Rectal smooth muscle tissue (tissue), 1 donor: Measurements from ENCODE around the gene BEGAIN.

Source experiments
- H3K27ac ChIP-seq: one replicate; pipeline ENCODE4 v1.7.0; 2013; ENCODE audit warnings: low read depth, low read length, inconsistent platforms
- H3K27me3 ChIP-seq: one replicate; pipeline ENCODE4 v1.7.0; 2013; ENCODE audit warnings: low read length; ENCODE audit not compliant: control insufficient read depth, insufficient read depth
- H3K36me3 ChIP-seq: one replicate; pipeline ENCODE4 v1.7.0; 2013; ENCODE audit warnings: low read length; ENCODE audit not compliant: control insufficient read depth, insufficient read depth
- H3K4me1 ChIP-seq: one replicate; pipeline ENCODE4 v1.7.0; 2013; ENCODE audit warnings: low read length; ENCODE audit not compliant: control insufficient read depth, insufficient read depth
- H3K4me3 ChIP-seq: one replicate; pipeline ENCODE4 v1.7.0; 2013; ENCODE audit warnings: low read length
- H3K9ac ChIP-seq: one replicate; pipeline ENCODE4 v1.7.0; 2013; ENCODE audit warnings: low read length

BEGAIN gene

GRCh38 chr14:100565650-100566049, 21.6 kb downstream of the BEGAIN start:
- Histone ChIP-seq H3K27me3 (peaks cover 14% of the 10 kb centered on the region), H3K27ac (no peak overlapping the region), H3K9ac (no peak overlapping the region), H3K36me3 (no peaks in the 10 kb centered on the region), H3K4me3 (no peak overlapping the region), H3K4me1 (no peaks in the 10 kb centered on the region)

GRCh38 chr14:100564512-100564911, 22.7 kb downstream of the BEGAIN start:
- no peaks in the 10 kb centered on the region for H3K36me3 ChIP-seq
- H3K27me3 ChIP-seq = peaks cover 10% of the 10 kb centered on the region
- no peak overlapping the region for H3K27ac ChIP-seq
- no peak overlapping the region for H3K9ac ChIP-seq
- no peaks in the 10 kb centered on the region for H3K4me1 ChIP-seq
- H3K4me3 ChIP-seq = no peak overlapping the region

GRCh38 chr14:100562751-100563150, 24.5 kb downstream of the BEGAIN start:
- Histone ChIP-seq H3K27me3 (peaks cover 7% of the 10 kb centered on the region), H3K27ac (no peak overlapping the region), H3K9ac (no peak overlapping the region), H3K4me3 (no peak overlapping the region), H3K4me1 (no peaks in the 10 kb centered on the region), H3K36me3 (no peaks in the 10 kb centered on the region)

GRCh38 chr14:100561005-100561404, 26.2 kb downstream of the BEGAIN start:
- H3K27me3 ChIP-seq = peaks cover 3% of the 10 kb centered on the region
- H3K4me1 ChIP-seq = no peaks in the 10 kb centered on the region
- no peak overlapping the region for H3K4me3 ChIP-seq
- no peak overlapping the region for H3K27ac ChIP-seq
- no peak overlapping the region for H3K9ac ChIP-seq
- no peaks in the 10 kb centered on the region for H3K36me3 ChIP-seq

GRCh38 chr14:100560471-100560870, 26.7 kb downstream of the BEGAIN start:
- H3K27ac ChIP-seq = no peak overlapping the region
- no peaks in the 10 kb centered on the region for H3K36me3 ChIP-seq
- no peak overlapping the region for H3K9ac ChIP-seq
- H3K27me3 ChIP-seq = peaks cover 3% of the 10 kb centered on the region
- H3K4me1 ChIP-seq = no peaks in the 10 kb centered on the region
- no peak overlapping the region for H3K4me3 ChIP-seq

GRCh38 chr14:100559455-100559854, 27.8 kb downstream of the BEGAIN start:
- Histone ChIP-seq H3K27me3 (peaks cover 3% of the 10 kb centered on the region), H3K27ac (no peak overlapping the region), H3K36me3 (no peaks in the 10 kb centered on the region), H3K9ac (no peak overlapping the region), H3K4me3 (no peak overlapping the region), H3K4me1 (no peaks in the 10 kb centered on the region)

GRCh38 chr14:100558966-100559365, 28.3 kb downstream of the BEGAIN start:
- H3K4me1 ChIP-seq = no peaks in the 10 kb centered on the region
- H3K9ac ChIP-seq = no peak overlapping the region
- H3K36me3 ChIP-seq = no peaks in the 10 kb centered on the region
- H3K4me3 ChIP-seq = no peak overlapping the region
- peaks cover 3% of the 10 kb centered on the region for H3K27me3 ChIP-seq
- H3K27ac ChIP-seq = no peak overlapping the region

GRCh38 chr14:100558226-100558625, 29.0 kb downstream of the BEGAIN start:
- no peak overlapping the region for H3K4me3 ChIP-seq
- H3K36me3 ChIP-seq = no peaks in the 10 kb centered on the region
- no peak overlapping the region for H3K27ac ChIP-seq
- H3K9ac ChIP-seq = no peak overlapping the region
- H3K27me3 ChIP-seq = peaks cover 5% of the 10 kb centered on the region
- no peaks in the 10 kb centered on the region for H3K4me1 ChIP-seq

- Histone ChIP-seq H3K36me3 (no peaks in the 10 kb centered on the region), H3K27me3 (peaks cover 7% of the 10 kb centered on the region)
Observed at GRCh38 chr14:100557658-100558057, 29.6 kb downstream of the BEGAIN start.

GRCh38 chr14:100556936-100557505, 30.2 kb downstream of the BEGAIN start:
- Histone ChIP-seq H3K27ac (no peak overlapping the region), H3K4me1 (no peaks in the 10 kb centered on the region), H3K9ac (no peak overlapping the region), H3K36me3 (no peaks in the 10 kb centered on the region), H3K4me3 (no peak overlapping the region), H3K27me3 (peaks cover 7% of the 10 kb centered on the region)

More at GRCh38 chr14:100557658-100558057, 29.6 kb downstream of the BEGAIN start:
- no peaks in the 10 kb centered on the region for H3K4me1 ChIP-seq
- no peak overlapping the region for H3K9ac ChIP-seq
- no peak overlapping the region for H3K4me3 ChIP-seq
- no peak overlapping the region for H3K27ac ChIP-seq

- no peak overlapping the region for H3K27ac ChIP-seq
- no peak overlapping the region for H3K9ac ChIP-seq
Observed at GRCh38 chr14:100556140-100556475, 31.1 kb downstream of the BEGAIN start.

GRCh38 chr14:100555436-100556139, 31.6 kb downstream of the BEGAIN start:
- H3K27me3 ChIP-seq = peaks cover 7% of the 10 kb centered on the region
- no peak overlapping the region for H3K4me3 ChIP-seq
- H3K27ac ChIP-seq = no peak overlapping the region
- H3K4me1 ChIP-seq = no peaks in the 10 kb centered on the region
- H3K9ac ChIP-seq = no peak overlapping the region
- no peaks in the 10 kb centered on the region for H3K36me3 ChIP-seq

More at GRCh38 chr14:100556140-100556475, 31.1 kb downstream of the BEGAIN start:
- Histone ChIP-seq H3K27me3 (peaks cover 7% of the 10 kb centered on the region), H3K36me3 (no peaks in the 10 kb centered on the region), H3K4me3 (no peak overlapping the region), H3K4me1 (no peaks in the 10 kb centered on the region)

- peaks cover 7% of the 10 kb centered on the region for H3K27me3 ChIP-seq
- no peak overlapping the region for H3K27ac ChIP-seq
- no peaks in the 10 kb centered on the region for H3K36me3 ChIP-seq
- no peaks in the 10 kb centered on the region for H3K4me1 ChIP-seq
- H3K4me3 ChIP-seq = no peak overlapping the region
- H3K9ac ChIP-seq = no peak overlapping the region
Observed at GRCh38 chr14:100554696-100555320, 32.4 kb downstream of the BEGAIN start.
